Pancreas (tissue), 10 donors: ENCODE data around the gene APIP. TPM values are rescaled to one million over a fixed set of nuclear protein-coding genes. Genes with fewer than 3 reads are reported as not detected.
A peak's percentile ranks its signal among the peaks of the same experiment; 100 is the strongest.

Experiments
- ATAC-seq, 4 donors: fragments of 200-7000 bp; cut with Tn5 transposase; one replicate each; pipeline versions ENCODE4 v1.8.0 to v1.9.1; 2020; ENCODE audit warnings: mild to moderate bottlenecking in 4 of 4, moderate library complexity in 4 of 4
- DNase-seq, 6 donors: peaks; one replicate each; pipeline ENCODE4 v3.0.0-alpha.2; 2020
- FAIRE-seq: peaks from 2 replicates; lab custom pipeline; 2012; peaks lifted over from hg19 to GRCh38; lab: Jason Lieb, UNC
- H3K27ac ChIP-seq, 4 donors: fragments of 200-600 bp; sonication (generic); 1 replicate in 3 of 4; 2 replicates in 1 of 4; pipeline versions ENCODE4 v1.5.0 to v1.8.0; 2020
- H3K27me3 ChIP-seq, 4 donors: fragments of 200-600 bp; one replicate each; pipeline ENCODE4 v1.8.0; 2021
- H3K36me3 ChIP-seq, 3 donors: fragments of 200-600 bp; sonication (generic) in 1 of 3; one replicate each; pipeline versions ENCODE4 v1.5.0 to v1.8.0; 2020 to 2021
- H3K4me1 ChIP-seq, 3 donors: fragments of 200-600 bp; one replicate each; pipeline ENCODE4 v1.8.0; 2021
- H3K4me3 ChIP-seq, 4 donors: fragments of 200-600 bp; sonication (generic) in 2 of 4; one replicate each; pipeline versions ENCODE4 v1.5.0 to v1.8.0; 2020 to 2021
- H3K9me3 ChIP-seq, 4 donors: fragments of 200-600 bp; one replicate each; pipeline ENCODE4 v1.8.0; 2021
- WGBS, 2 donors: extraction: QIAGEN DNeasy Blood & Tissue Kit; methylation state at CpG; one replicate each; pipeline ENCODE4 v1.1.7; 2013; 5-methylcytosine and 5-hydroxymethylcytosine counted together
- intact Hi-C, 3 donors: fragments of 100-400 bp; cut with DNase I; formaldehyde crosslinking; loops; one replicate each; pipeline versions ENCODE4 v1.11.1 to v1.14.2; 2022
- polyA plus RNA-seq, 2 donors: library from polyadenylated mRNA; stranded (reverse); fragments of 200-250 nt; gene quantifications; one replicate each; pipeline ENCODE4 v1.2.3, GENCODE V29; 2013
- total RNA-seq, 6 donors: library from RNA; stranded (reverse); fragmentation: NEBNext Ultra II Directional in 4 of 6; extraction: Animal tissue kit (Norgen Biotek cat#: 25700) in 4 of 6; gene quantifications; one replicate each; pipeline versions ENCODE4 v1.2.1 to v1.2.4, GENCODE V29; 2021 to 2023
- TF ChIP-seq, protein P1 (sequence below), 4 donors: fragments of 200-600 bp; sonication (generic) in 3 of 4; IDR thresholded peaks; one replicate each; pipeline versions ENCODE4 v1.5.0 to v1.8.0; 2021; ENCODE audit warnings: antibody characterized with exemption in 4 of 4
- donor health status: healthy with polysubstance abuse.
- donor health status: DM: no; HTN: no; CAD: no; lungs with moderate emphysema.
- donor health status: DM: no; HTN: no; CAD: no.
- donor health status: control.
- donor health status: control.
- donor health status: Bipolar disorder and iron deficiency.
- donor health status: DM: yes; HTN: yes; CAD: no.
- donor health status: DM: no; HTN: no; CAD: no.
- donor health status: DM: no; HTN: no; CAD: no.
- donor health status: DM: yes; HTN: yes; CAD: no.

APIP gene
- total and polyA plus RNA-seq, 8 donors, result 12.2 to 21.4 (median 13.9) TPM

DNA sequence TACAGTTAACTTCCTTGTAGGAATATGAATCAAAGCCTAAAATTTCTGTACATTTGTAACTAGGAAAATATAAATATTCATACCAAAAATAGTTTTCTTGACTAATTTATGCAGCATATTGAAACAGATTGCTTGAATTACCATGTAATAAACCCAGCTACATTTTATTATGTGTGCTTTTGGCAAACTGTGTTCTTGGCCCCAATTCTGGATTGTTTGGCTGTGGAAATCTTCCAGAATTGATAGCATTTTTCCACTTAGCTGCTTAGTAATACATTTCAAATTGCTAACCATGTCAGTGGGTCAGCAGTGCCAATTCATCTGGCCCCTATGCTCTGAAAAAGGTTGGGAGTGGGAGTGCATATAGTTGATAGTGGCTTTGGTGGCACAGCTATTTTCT, 32.5 kb upstream of the APIP start:
- DNase-seq (no peak), FAIRE-seq (no peak), ATAC-seq (peak; percentile 63 to 80 (median 74))
- H3K4me1 ChIP-seq, result peaks cover 6 to 9% (median 7%) of the 10 kb centered on the region in 3 donors
- no peak overlapping the region for H3K4me3 ChIP-seq
- TF ChIP-seq, protein P1, sequence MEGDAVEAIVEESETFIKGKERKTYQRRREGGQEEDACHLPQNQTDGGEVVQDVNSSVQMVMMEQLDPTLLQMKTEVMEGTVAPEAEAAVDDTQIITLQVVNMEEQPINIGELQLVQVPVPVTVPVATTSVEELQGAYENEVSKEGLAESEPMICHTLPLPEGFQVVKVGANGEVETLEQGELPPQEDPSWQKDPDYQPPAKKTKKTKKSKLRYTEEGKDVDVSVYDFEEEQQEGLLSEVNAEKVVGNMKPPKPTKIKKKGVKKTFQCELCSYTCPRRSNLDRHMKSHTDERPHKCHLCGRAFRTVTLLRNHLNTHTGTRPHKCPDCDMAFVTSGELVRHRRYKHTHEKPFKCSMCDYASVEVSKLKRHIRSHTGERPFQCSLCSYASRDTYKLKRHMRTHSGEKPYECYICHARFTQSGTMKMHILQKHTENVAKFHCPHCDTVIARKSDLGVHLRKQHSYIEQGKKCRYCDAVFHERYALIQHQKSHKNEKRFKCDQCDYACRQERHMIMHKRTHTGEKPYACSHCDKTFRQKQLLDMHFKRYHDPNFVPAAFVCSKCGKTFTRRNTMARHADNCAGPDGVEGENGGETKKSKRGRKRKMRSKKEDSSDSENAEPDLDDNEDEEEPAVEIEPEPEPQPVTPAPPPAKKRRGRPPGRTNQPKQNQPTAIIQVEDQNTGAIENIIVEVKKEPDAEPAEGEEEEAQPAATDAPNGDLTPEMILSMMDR (IDR thresholded peaks at IDR 0.05), result no peak
- intact Hi-C loops, result no loop called here
- H3K27me3 ChIP-seq, result no peaks in the 10 kb centered on the region
- no peak overlapping the region for H3K27ac ChIP-seq
- H3K36me3 ChIP-seq, result no peaks in the 10 kb centered on the region
- H3K9me3 ChIP-seq, result no peaks in the 10 kb centered on the region

DNA sequence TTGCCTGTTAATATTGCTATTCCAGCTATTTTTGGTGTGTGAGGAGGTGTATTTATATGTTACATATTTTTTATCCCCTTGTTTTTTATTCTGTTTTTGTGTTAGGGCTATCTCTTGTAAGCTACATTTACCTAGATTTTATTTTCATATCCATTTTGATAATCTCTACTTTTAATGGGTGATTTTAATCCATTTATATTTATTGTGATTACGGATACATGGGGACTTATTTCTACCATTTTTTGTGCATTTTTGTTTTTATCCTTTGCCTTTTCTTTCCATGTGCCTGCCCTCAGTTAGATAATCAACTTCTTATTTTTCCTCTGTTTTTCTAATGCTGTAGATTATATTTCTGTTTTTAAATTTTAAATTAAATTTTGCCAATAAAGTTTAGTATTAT, 28.5 kb upstream of the APIP start:
- Histone ChIP-seq H3K27ac (no peak overlapping the region), H3K27me3 (no peaks in the 10 kb centered on the region), H3K36me3 (no peaks in the 10 kb centered on the region), H3K9me3 (no peaks in the 10 kb centered on the region), H3K4me3 (no peak overlapping the region), H3K4me1 (peaks cover 6 to 9% (median 7%) of the 10 kb centered on the region in 3 donors)
- no peak for DNase-seq
- intact Hi-C loops, result no loop called here
- WGBS, 2 donors, result 100% methylated on average over 1 of the region's 1 CpG
- TF ChIP-seq, protein P1 (IDR thresholded peaks at IDR 0.05), result no peak
- no peak for ATAC-seq
- no peak for FAIRE-seq

DNA sequence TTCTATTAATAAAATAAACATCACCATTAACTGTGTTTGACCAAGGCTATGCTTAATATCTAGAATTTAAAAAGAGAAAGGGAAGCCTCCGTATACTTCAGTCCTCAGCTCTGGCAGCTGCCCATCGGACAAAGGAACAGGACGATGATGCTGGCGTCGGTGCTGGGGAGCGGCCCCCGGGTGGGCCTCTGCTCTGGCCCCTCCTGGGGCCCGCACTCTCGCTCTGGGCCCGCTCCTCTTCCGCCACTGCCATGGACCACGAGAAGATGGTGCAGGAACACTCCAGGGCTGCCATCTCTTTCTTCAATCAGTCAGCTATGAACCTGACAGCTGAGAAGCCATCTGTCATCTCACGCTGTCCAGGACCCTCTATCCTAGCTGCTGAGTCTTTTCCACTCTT, 25.5 kb upstream of the APIP start:
- DNase-seq (no peak), ATAC-seq (no peak), FAIRE-seq (no peak)
- Histone ChIP-seq H3K9me3 (no peaks in the 10 kb centered on the region), H3K27ac (no peak overlapping the region), H3K4me1 (no peaks in the 10 kb centered on the region), H3K27me3 (no peaks in the 10 kb centered on the region), H3K36me3 (no peaks in the 10 kb centered on the region), H3K4me3 (no peak overlapping the region)
- TF ChIP-seq, protein P1 (IDR thresholded peaks at IDR 0.05), result no peak
- 98 to 99% methylated on average over 13 of the region's 13 CpGs for WGBS, 2 donors
- intact Hi-C loops, result no loop called here

DNA sequence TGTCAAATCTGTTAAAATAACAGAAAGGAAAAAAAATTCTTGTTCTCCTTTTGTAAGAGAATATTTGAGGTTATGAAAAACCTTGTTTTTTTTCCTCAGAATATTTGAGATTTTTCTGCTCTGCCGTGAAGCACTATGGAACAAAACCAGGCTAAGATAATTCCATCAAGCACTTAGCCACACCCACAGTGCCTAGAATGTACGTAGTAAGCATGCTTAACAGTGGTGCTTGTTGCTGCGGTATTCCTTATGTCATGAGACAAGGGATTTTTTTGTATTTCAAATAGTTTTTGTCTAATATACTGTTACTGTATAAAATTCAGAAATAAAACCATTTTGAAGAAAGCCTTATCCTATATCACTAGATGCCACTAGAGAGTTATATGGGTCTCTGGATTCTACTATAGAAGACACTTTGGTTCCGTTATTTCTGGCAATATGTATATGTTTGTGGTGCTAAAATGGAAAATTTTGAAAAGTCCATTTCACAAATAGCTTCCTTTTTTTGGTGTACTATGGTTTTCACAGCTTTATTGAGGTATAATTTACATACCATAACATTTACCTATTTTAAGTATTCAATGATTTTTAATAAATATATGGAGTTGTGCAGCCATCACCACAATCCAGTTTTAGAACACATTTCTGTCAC, 24.0 kb upstream of the APIP start:
- Histone ChIP-seq H3K9me3 (no peaks in the 10 kb centered on the region), H3K36me3 (no peaks in the 10 kb centered on the region), H3K27me3 (no peaks in the 10 kb centered on the region), H3K4me3 (no peak overlapping the region), H3K4me1 (no peaks in the 10 kb centered on the region), H3K27ac (no peak overlapping the region)
- no peak for ATAC-seq
- TF ChIP-seq, protein P1 (IDR thresholded peaks at IDR 0.05), result no peak
- FAIRE-seq, result peak; percentile 20
- no peak for DNase-seq
- intact Hi-C loops, result no loop called here
- WGBS, 2 donors, result 82 to 89% methylated on average over 4 of the region's 4 CpGs

DNA sequence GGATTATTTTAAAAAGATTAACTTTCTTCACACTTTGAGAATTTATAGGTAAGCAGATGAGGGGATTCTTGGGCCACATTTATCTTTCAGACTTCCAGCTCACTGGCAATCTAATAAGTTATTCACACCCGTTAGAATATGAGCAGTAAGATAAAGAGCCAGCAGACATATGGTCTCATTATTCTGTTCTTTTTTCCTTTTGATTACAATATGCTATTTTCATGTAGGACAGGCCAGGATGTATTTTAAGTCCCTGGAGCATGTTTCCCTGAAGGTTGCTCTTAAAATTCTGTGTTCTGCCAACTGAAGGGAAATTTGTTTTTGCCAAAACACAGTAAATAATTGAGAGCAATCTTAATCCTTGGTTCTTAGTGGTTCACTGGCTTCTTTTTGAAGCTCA, 22.4 kb upstream of the APIP start:
- H3K4me1 ChIP-seq, result no peaks in the 10 kb centered on the region
- intact Hi-C loops, result loop anchor here in 1 of 3 donors (10.0 kb wide), 1 partner anchor 456 kb away; no protein-coding TSS in a partner anchor
- no peaks in the 10 kb centered on the region for H3K36me3 ChIP-seq
- WGBS, 2 donors, result 21 to 25% methylated on average over 1 of the region's 1 CpG
- FAIRE-seq (no peak), DNase-seq (no peak), ATAC-seq (no peak)
- TF ChIP-seq, protein P1 (IDR thresholded peaks at IDR 0.05), result no peak
- H3K27ac ChIP-seq, result no peak overlapping the region
- no peaks in the 10 kb centered on the region for H3K9me3 ChIP-seq
- H3K4me3 ChIP-seq, result no peak overlapping the region
- H3K27me3 ChIP-seq, result no peaks in the 10 kb centered on the region
